GM20000 (cell line): ENCODE data around the gene P3H2.

Experiments
- DNase-seq: peaks from one replicate; pipeline ENCODE4 v3.0.0; 2012; ENCODE audit warnings: low spot score
- TF ChIP-seq, protein P1 (sequence below): IDR thresholded peaks from 2 replicates; pipeline ENCODE4 v1.5.1; 2012; ENCODE audit warnings: mild to moderate bottlenecking, control low read depth; ENCODE audit errors: extremely low read depth, missing control alignments

The P3H2 gene

DNA sequence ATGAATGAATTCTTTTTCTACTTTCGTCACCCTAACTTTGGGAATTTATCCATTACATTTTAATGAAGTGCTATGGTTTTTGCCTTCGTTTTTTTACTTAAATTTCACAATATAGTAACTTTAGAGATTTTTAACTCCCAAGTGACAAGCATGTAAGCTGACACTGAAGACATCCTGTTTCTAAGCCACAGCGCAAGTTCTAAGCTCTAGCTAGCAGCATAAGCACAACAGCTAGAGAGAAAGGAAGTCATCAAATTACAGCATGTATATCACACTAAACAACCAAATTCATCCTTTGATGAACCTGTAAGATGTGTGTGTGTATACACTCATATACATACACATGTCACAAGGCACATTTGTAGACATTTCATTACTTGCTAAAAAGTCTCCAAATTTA, 119.3 kb downstream of the P3H2 start:
- TF ChIP-seq, protein P1, sequence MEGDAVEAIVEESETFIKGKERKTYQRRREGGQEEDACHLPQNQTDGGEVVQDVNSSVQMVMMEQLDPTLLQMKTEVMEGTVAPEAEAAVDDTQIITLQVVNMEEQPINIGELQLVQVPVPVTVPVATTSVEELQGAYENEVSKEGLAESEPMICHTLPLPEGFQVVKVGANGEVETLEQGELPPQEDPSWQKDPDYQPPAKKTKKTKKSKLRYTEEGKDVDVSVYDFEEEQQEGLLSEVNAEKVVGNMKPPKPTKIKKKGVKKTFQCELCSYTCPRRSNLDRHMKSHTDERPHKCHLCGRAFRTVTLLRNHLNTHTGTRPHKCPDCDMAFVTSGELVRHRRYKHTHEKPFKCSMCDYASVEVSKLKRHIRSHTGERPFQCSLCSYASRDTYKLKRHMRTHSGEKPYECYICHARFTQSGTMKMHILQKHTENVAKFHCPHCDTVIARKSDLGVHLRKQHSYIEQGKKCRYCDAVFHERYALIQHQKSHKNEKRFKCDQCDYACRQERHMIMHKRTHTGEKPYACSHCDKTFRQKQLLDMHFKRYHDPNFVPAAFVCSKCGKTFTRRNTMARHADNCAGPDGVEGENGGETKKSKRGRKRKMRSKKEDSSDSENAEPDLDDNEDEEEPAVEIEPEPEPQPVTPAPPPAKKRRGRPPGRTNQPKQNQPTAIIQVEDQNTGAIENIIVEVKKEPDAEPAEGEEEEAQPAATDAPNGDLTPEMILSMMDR = no peak
- DNase-seq = no peak

DNA sequence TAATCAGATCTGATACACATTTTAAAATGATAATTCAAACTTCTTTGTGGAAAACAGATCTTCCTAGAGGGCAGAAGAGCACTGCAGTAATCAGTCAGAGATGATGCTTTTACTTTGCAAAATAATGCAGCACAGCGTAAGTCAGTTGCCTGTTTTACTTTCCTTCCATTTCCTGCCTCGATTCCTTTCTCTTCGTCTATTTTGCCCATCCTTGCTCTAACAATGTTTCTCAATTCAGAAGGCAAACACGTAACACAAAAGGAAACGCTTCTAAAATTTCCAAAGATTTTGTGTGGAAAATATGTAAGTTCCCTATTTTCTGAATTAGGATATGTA, 119.9 kb downstream of the P3H2 start:
- TF ChIP-seq, protein P1 = no peak
- no peak for DNase-seq

DNA sequence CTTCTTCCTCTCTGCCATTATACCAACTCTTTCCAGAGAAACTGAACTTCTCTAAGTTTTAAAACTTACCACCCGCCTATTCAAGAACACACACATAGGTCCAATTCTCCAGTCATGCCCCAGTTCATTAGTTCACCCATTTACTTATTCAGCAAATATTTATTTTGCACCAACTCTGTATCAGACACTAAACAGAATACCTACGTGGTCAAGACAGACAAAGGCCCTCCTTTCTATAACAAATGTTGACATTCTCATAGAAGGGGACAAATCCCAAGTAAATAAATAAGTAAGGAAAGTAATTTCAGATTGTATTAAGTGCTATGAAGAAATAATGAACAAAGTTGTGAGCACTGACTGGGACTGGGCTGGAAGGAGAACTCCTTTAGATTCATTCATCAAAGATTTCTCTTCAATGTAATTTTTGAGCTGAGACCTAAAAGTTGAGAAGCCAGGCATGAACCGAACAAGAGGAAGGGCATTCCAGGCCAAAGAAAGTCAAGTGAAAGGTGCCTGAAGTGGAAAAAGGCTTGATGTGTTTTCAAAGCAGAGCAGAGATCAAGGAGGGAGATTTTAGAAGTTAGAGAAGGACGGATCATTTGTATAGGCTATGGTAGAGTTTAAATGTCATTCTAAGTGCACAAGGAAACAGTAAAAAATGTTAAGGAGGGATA, 120.4 kb downstream of the P3H2 start:
- DNase-seq = no peak
- TF ChIP-seq, protein P1 = no peak

DNA sequence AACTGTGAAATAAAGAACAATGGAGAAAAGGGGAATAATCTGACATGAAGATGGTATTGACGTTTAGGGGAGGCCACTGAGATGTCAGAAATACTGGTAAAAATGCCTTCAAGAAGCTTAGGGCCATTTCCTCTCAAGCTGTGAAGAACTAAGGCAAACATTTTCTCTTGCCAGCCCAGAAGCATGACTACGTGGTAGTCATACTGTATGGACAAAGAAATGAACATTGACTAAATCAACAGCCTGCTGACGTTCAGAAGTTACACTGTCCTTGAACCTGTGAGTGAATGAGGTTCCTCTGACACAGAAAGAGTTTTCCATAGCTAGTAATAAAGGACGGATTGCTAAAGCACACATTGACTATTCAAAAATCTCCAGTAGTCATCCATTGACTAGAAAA, 121.0 kb downstream of the P3H2 start:
- DNase-seq = no peak
- TF ChIP-seq, protein P1 = no peak

DNA sequence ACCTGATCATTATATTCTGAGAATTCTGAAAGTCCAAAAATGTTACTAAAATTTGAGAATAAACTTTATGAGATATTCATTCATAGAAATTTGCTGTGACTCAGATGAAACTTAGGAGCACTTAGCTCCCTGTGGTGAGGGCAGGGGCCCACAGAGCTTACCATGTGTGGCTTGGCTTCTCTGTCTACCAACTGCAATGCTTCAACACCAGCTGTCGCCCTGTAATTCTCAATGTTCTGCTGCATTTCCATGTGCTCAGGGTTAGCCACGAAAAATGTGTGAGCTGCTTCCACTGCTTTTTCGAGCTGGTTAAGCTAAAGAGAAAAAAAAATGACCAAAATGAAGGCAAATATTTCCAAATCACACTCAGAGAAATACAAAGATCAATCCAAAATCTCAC, 125.6 kb downstream of the P3H2 start:
- TF ChIP-seq, protein P1 = no peak
- DNase-seq = no peak

DNA sequence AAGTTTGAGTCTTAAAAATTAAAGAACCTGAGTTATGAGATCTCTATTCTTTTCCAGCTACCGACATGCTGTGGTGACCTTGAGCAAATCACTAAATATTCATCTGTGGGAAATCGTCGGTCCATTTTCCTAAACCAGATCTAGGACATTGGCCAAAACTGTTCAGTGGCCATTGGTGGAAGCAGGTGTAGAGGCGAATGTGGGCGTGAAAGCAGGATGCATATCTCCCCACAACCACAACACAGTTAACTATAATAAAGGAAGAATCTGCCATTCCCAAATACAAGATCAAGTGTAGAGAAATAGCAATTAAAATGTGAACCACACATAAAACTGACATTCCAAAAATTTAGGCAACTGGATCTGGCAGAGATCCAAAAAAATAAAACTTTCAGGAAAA, 129.9 kb downstream of the P3H2 start:
- TF ChIP-seq, protein P1 = no peak

DNA sequence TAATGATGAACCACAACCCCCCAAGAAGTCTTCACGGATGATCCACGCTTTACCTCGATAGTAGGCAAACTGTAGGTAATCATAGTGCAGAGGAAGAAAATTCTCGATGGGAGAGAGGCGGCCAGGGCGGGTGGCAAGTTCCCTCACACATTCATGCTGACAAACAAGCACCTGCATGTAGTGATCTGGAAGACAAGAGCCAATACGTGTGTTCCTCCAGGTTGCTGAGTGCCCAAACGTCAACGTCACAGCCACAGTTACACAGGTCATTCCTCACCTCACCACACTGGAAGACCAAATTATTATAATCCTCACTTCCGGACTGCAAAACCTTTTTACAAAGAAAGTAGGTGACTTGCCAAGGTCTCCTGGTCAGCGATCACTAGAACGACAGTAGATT, 131.8 kb downstream of the P3H2 start:
- no peak for DNase-seq
- TF ChIP-seq, protein P1 = no peak

More for the DNA sequence above, 129.9 kb downstream of the P3H2 start:
- DNase-seq = no peak
